Measurements from ENCODE around the gene STRC.
"Not testable (repeated sequence)": the region's sequence is repeated elsewhere in the genome, so short reads cannot be mapped to it uniquely, and the experiment has no call there.

The STRC gene

GRCh38 chr15:43563793-43564192 is 54.8 kb downstream of the STRC start:
- H3K9me3 ChIP-seq (ENCODE audit: insufficient read depth, low read length); H3K4me3 ChIP-seq (ENCODE audit: insufficient read depth, low read length, poor library complexity, severe bottlenecking); H3K4me2 ChIP-seq (ENCODE audit: low read depth, low read length, poor library complexity, severe bottlenecking); H3K79me2 ChIP-seq (ENCODE audit: insufficient read depth, low read length); H3K27me3 ChIP-seq (ENCODE audit: low read length); H3F3A ChIP-seq (ENCODE audit: insufficient read depth); H3K9me2 ChIP-seq (replicated peaks; ENCODE audit: insufficient read depth, low read length); H4K20me1 ChIP-seq (ENCODE audit: low read depth, low read length); H2AFZ ChIP-seq (ENCODE audit: low read depth, low read length, severe bottlenecking); H3K36me3 ChIP-seq (ENCODE audit: low read length); H3K9ac ChIP-seq (ENCODE audit: low read length); H3K27ac ChIP-seq (ENCODE audit: low read depth, low read length): not testable (repeated sequence)

- not testable (repeated sequence) for H3K9me2 ChIP-seq (replicated peaks; ENCODE audit: insufficient read depth, low read length); H3K9me3 ChIP-seq (ENCODE audit: insufficient read depth, low read length); H3K4me3 ChIP-seq (ENCODE audit: insufficient read depth, low read length, poor library complexity, severe bottlenecking); H3K79me2 ChIP-seq (ENCODE audit: insufficient read depth, low read length); H3K4me2 ChIP-seq (ENCODE audit: low read depth, low read length, poor library complexity, severe bottlenecking); H3K36me3 ChIP-seq (ENCODE audit: low read length); H3K9ac ChIP-seq (ENCODE audit: low read length); H3K27ac ChIP-seq (ENCODE audit: low read depth, low read length); H4K20me1 ChIP-seq (ENCODE audit: low read depth, low read length); H2AFZ ChIP-seq (ENCODE audit: low read depth, low read length, severe bottlenecking); H3F3A ChIP-seq (ENCODE audit: insufficient read depth); H3K27me3 ChIP-seq (ENCODE audit: low read length)
These were observed 55.8 kb downstream of the STRC start for GRCh38 chr15:43562753-43563152.

- Histone ChIP-seq H3K36me3 (ENCODE audit: low read length) (no peaks in the 10 kb centered on the region), H2AFZ (ENCODE audit: low read depth, low read length, severe bottlenecking) (no peak overlapping the region), H3K27ac (ENCODE audit: low read depth, low read length) (no peak overlapping the region), H3K9me3 (ENCODE audit: insufficient read depth, low read length) (no peaks in the 10 kb centered on the region), H3F3A (ENCODE audit: insufficient read depth) (no peaks in the 10 kb centered on the region), H3K9ac (ENCODE audit: low read length) (no peak overlapping the region), H3K27me3 (ENCODE audit: low read length) (no peaks in the 10 kb centered on the region), H3K9me2 (replicated peaks; ENCODE audit: insufficient read depth, low read length) (no peaks in the 10 kb centered on the region), H3K79me2 (ENCODE audit: insufficient read depth, low read length) (no peaks in the 10 kb centered on the region), H3K4me3 (ENCODE audit: insufficient read depth, low read length, poor library complexity, severe bottlenecking) (no peak overlapping the region), H3K4me2 (ENCODE audit: low read depth, low read length, poor library complexity, severe bottlenecking) (no peak overlapping the region), H4K20me1 (ENCODE audit: low read depth, low read length) (no peaks in the 10 kb centered on the region)
- no peak for TF ChIP-seq CTCF (IDR thresholded peaks at IDR 0.05; ENCODE audit: insufficient read depth, low read length, poor library complexity, severe bottlenecking)
These were observed 65.6 kb downstream of the STRC start for GRCh38 chr15:43552986-43553385.

- H3F3A ChIP-seq (ENCODE audit: insufficient read depth): no peaks in the 10 kb centered on the region
- no peak overlapping the region for H3K9ac ChIP-seq (ENCODE audit: low read length)
- no peaks in the 10 kb centered on the region for H3K9me2 ChIP-seq (replicated peaks; ENCODE audit: insufficient read depth, low read length)
- H3K27ac ChIP-seq (ENCODE audit: low read depth, low read length): no peak overlapping the region
- no peaks in the 10 kb centered on the region for H3K9me3 ChIP-seq (ENCODE audit: insufficient read depth, low read length)
- no peaks in the 10 kb centered on the region for H3K27me3 ChIP-seq (ENCODE audit: low read length)
- H3K4me2 ChIP-seq (ENCODE audit: low read depth, low read length, poor library complexity, severe bottlenecking): no peak overlapping the region
- H3K4me3 ChIP-seq (ENCODE audit: insufficient read depth, low read length, poor library complexity, severe bottlenecking): no peak overlapping the region
- no peaks in the 10 kb centered on the region for H4K20me1 ChIP-seq (ENCODE audit: low read depth, low read length)
- H3K36me3 ChIP-seq (ENCODE audit: low read length): 0 out of 2 replicates have a peak, but pooled peaks cover 3% of the 10 kb centered on the region
- no peaks in the 10 kb centered on the region for H3K79me2 ChIP-seq (ENCODE audit: insufficient read depth, low read length)
- no peak for TF ChIP-seq EZH2phosphoT487 (conservative IDR thresholded peaks at IDR 0.05; ENCODE audit: low read length)
- no peak for TF ChIP-seq CTCF (IDR thresholded peaks at IDR 0.05; ENCODE audit: insufficient read depth, low read length, poor library complexity, severe bottlenecking)
- H2AFZ ChIP-seq (ENCODE audit: low read depth, low read length, severe bottlenecking): no peak overlapping the region
These were observed 66.3 kb downstream of the STRC start for GRCh38 chr15:43552256-43552655.
